OCI-LY1 (cell line): ENCODE measurements around the gene IYD.

Source experiments
- H2AFZ ChIP-seq: fragments of 200-600 bp; sonication (generic), shearing (Covaris generic); 2 replicates; pipeline ENCODE4 v1.6.0; 2014; ENCODE audit warnings: antibody characterized with exemption, mild to moderate bottlenecking, low read length
- H3F3A ChIP-seq: fragments of 200-600 bp; sonication (generic), shearing (Covaris generic); 2 replicates; pipeline ENCODE4 v1.6.0; 2014; ENCODE audit warnings: mild to moderate bottlenecking, antibody characterized with exemption, low read length, moderate library complexity; ENCODE audit not compliant: insufficient read depth
- H3K27ac ChIP-seq: fragments of 200-600 bp; sonication (generic); 2 replicates; pipeline ENCODE4 v1.5.1; 2014; ENCODE audit warnings: low read length, mixed run types, mild to moderate bottlenecking, low read depth; ENCODE audit not compliant: poor library complexity, severe bottlenecking
- H3K27me3 ChIP-seq: fragments of 200-600 bp; sonication (generic); 2 replicates; pipeline ENCODE4 v1.6.0; 2014; ENCODE audit warnings: antibody characterized with exemption, mild to moderate bottlenecking, low read length, moderate library complexity; ENCODE audit not compliant: insufficient read depth
- H3K36me3 ChIP-seq: fragments of 200-600 bp; sonication (generic); 2 replicates; pipeline ENCODE4 v1.6.1; 2014; ENCODE audit warnings: mild to moderate bottlenecking, antibody characterized with exemption, low read length, moderate library complexity, mixed read lengths; ENCODE audit not compliant: insufficient read depth
- H3K4me1 ChIP-seq: fragments of 200-600 bp; sonication (generic); 2 replicates; pipeline ENCODE4 v1.5.1; 2014; ENCODE audit warnings: mild to moderate bottlenecking, low read length, moderate library complexity; ENCODE audit not compliant: insufficient read depth, severe bottlenecking
- H3K4me2 ChIP-seq: fragments of 200-600 bp; sonication (generic), shearing (Covaris generic); 2 replicates; pipeline ENCODE4 v1.6.1; 2014; ENCODE audit warnings: low read length
- H3K4me3 ChIP-seq: fragments of 200-600 bp; sonication (generic); 2 replicates; pipeline ENCODE4 v1.5.1; 2014; ENCODE audit warnings: low read length, low read depth, mild to moderate bottlenecking, mixed read lengths; ENCODE audit not compliant: poor library complexity, severe bottlenecking
- H3K79me2 ChIP-seq: fragments of 200-600 bp; shearing (Covaris generic); 2 replicates; pipeline ENCODE4 v1.6.1; 2016; ENCODE audit warnings: mixed run types, low read length, mixed read lengths; ENCODE audit not compliant: insufficient read depth
- H3K9ac ChIP-seq: fragments of 200-600 bp; sonication (generic), shearing (Covaris generic); 2 replicates; pipeline ENCODE4 v1.6.1; 2014; ENCODE audit warnings: mild to moderate bottlenecking, low read length, mixed read lengths
- H3K9me2 ChIP-seq: fragments of 200-600 bp; sonication (generic), shearing (Covaris generic); 2 replicates; pipeline ENCODE4 v1.6.1; 2014; ENCODE audit warnings: low read depth, mild to moderate bottlenecking, low read length, mixed read lengths
- H3K9me3 ChIP-seq: fragments of 200-600 bp; shearing (Covaris generic); 2 replicates; pipeline ENCODE4 v1.6.1; 2014; ENCODE audit warnings: low read length, mixed read lengths
- H4K20me1 ChIP-seq: fragments of 200-600 bp; sonication (generic), shearing (Covaris generic); 2 replicates; pipeline ENCODE4 v1.6.0; 2016; ENCODE audit warnings: mild to moderate bottlenecking, low read length; ENCODE audit not compliant: insufficient read depth
- CTCF ChIP-seq: fragments of 200-600 bp; sonication (generic), shearing (Covaris generic); IDR thresholded peaks from 2 replicates; pipeline ENCODE4 v1.5.1; 2017; ENCODE audit warnings: mild to moderate bottlenecking, antibody characterized with exemption, low read length, moderate library complexity, mixed read lengths
- EZH2 ChIP-seq: fragments of 200-600 bp; sonication (generic), shearing (Covaris generic); IDR thresholded peaks from 2 replicates; pipeline ENCODE4 v1.8.0; 2017; ENCODE audit warnings: borderline replicate concordance, mixed run types, mild to moderate bottlenecking, antibody characterized with exemption, low read length, moderate library complexity, mixed read lengths

Gene IYD

GRCh38 chr6:150380256-150380655 lies 11.4 kb downstream of the IYD start:
- Histone ChIP-seq H3F3A (no peaks in the 10 kb centered on the region), H3K27me3 (0 out of 2 replicates have a peak, but pooled peaks cover 3% of the 10 kb centered on the region), H3K4me2 (no peak overlapping the region), H3K4me3 (no peak overlapping the region), H3K9me3 (no peaks in the 10 kb centered on the region), H4K20me1 (no peaks in the 10 kb centered on the region), H3K79me2 (no peaks in the 10 kb centered on the region), H2AFZ (no peak overlapping the region), H3K9ac (no peak overlapping the region), H3K4me1 (no peaks in the 10 kb centered on the region), H3K27ac (no peak overlapping the region), H3K9me2 (no peaks in the 10 kb centered on the region), H3K36me3 (no peaks in the 10 kb centered on the region)
- no peak for TF ChIP-seq CTCF
- TF ChIP-seq EZH2 = no peak

GRCh38 chr6:150382171-150382570 lies 13.4 kb downstream of the IYD start:
- H3K9me2 ChIP-seq = no peaks in the 10 kb centered on the region
- H3K4me2 ChIP-seq = no peak overlapping the region
- H3F3A ChIP-seq = no peaks in the 10 kb centered on the region
- H3K36me3 ChIP-seq = no peaks in the 10 kb centered on the region
- TF ChIP-seq CTCF = no peak
- no peak for TF ChIP-seq EZH2
- H3K4me1 ChIP-seq = no peaks in the 10 kb centered on the region
- H3K27ac ChIP-seq = no peak overlapping the region
- no peak overlapping the region for H2AFZ ChIP-seq
- H3K9me3 ChIP-seq = no peaks in the 10 kb centered on the region
- no peak overlapping the region for H3K4me3 ChIP-seq
- H3K79me2 ChIP-seq = no peaks in the 10 kb centered on the region
- no peaks in the 10 kb centered on the region for H4K20me1 ChIP-seq
- H3K27me3 ChIP-seq = 0 out of 2 replicates have a peak, but pooled peaks cover 3% of the 10 kb centered on the region
- H3K9ac ChIP-seq = no peak overlapping the region

- no peak overlapping the region for H3K4me2 ChIP-seq
- no peak overlapping the region for H3K27ac ChIP-seq
- no peak overlapping the region for H3K4me3 ChIP-seq
- H3K27me3 ChIP-seq = no peaks in the 10 kb centered on the region
- no peaks in the 10 kb centered on the region for H3K9me2 ChIP-seq
- no peaks in the 10 kb centered on the region for H3F3A ChIP-seq
- H3K9me3 ChIP-seq = no peaks in the 10 kb centered on the region
- no peak overlapping the region for H3K9ac ChIP-seq
- TF ChIP-seq EZH2 (no peak), CTCF (no peak)
- H3K4me1 ChIP-seq = no peaks in the 10 kb centered on the region
- H3K36me3 ChIP-seq = no peaks in the 10 kb centered on the region
- H4K20me1 ChIP-seq = no peaks in the 10 kb centered on the region
- H2AFZ ChIP-seq = no peak overlapping the region
- no peaks in the 10 kb centered on the region for H3K79me2 ChIP-seq
Observed at GRCh38 chr6:150391414-150391813, 22.6 kb downstream of the IYD start.
